ENCODE results near the gene DNAJB6.
"Not testable (repeated sequence)": the region's sequence is repeated elsewhere in the genome, so short reads cannot be mapped to it uniquely, and the experiment has no call there.

DNA sequence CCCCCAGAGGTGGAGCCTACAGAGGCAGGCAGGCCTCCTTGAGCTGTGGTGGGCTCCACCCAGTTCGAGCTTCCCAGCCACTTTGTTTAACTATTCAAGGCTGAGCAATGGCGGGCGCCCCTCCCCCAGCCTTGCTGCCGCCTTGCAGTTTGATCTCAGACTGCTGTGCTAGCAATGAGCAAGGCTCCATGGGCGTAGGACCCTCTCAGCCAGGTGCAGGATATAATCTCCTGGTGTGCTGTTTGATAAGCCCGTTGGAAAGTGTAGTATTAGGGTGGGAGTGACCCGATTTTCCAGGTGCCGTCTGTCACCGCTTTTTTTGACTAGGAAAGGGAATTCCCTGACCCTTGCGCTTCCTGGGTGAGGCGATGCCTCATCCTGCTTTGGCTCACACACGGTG, 117.2 kb downstream of the DNAJB6 start:
- not testable (repeated sequence) for TF ChIP-seq SRF (IDR thresholded peaks at IDR 0.05; ENCODE audit: low read depth); EZH2 (IDR thresholded peaks at IDR 0.05); POLR2AphosphoS5 (IDR thresholded peaks at IDR 0.05; ENCODE audit: low read depth, low read length)
- TF ChIP-seq, protein P1, sequence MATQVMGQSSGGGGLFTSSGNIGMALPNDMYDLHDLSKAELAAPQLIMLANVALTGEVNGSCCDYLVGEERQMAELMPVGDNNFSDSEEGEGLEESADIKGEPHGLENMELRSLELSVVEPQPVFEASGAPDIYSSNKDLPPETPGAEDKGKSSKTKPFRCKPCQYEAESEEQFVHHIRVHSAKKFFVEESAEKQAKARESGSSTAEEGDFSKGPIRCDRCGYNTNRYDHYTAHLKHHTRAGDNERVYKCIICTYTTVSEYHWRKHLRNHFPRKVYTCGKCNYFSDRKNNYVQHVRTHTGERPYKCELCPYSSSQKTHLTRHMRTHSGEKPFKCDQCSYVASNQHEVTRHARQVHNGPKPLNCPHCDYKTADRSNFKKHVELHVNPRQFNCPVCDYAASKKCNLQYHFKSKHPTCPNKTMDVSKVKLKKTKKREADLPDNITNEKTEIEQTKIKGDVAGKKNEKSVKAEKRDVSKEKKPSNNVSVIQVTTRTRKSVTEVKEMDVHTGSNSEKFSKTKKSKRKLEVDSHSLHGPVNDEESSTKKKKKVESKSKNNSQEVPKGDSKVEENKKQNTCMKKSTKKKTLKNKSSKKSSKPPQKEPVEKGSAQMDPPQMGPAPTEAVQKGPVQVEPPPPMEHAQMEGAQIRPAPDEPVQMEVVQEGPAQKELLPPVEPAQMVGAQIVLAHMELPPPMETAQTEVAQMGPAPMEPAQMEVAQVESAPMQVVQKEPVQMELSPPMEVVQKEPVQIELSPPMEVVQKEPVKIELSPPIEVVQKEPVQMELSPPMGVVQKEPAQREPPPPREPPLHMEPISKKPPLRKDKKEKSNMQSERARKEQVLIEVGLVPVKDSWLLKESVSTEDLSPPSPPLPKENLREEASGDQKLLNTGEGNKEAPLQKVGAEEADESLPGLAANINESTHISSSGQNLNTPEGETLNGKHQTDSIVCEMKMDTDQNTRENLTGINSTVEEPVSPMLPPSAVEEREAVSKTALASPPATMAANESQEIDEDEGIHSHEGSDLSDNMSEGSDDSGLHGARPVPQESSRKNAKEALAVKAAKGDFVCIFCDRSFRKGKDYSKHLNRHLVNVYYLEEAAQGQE (IDR thresholded peaks at IDR 0.05; ENCODE audit: low read depth), result not testable (repeated sequence)
